GM21515 (cell line): ENCODE results near the gene ZNF106.

Experiments
- ATAC-seq: cut with Tn5 transposase; IDR thresholded peaks from one replicate; pipeline ENCODE4 v1.9.1; 2021; ENCODE audit not compliant: unreplicated experiment

Gene ZNF106

DNA sequence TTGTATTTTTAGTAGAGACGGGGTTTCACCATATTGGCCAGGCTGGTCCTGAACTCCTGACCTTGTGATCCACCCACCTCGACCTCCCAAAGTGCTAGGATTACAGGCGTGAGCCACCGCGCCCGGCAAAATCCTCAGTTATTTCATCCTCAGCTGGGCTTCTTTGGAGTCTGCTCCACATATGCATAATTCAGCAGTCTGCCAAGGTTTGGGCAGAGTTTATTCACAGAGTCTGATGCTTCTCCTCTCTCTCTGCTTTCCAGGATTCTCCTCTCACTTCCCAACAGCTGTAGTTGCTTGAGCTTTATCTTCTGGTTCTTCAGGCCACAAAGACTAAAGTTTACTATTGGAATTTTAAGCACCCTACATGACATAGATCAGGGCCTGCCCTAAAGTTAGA lies 8.2 kb downstream of the ZNF106 start:
- ATAC-seq = no peak

- ATAC-seq = no peak
Measured at GRCh38 chr15:42474827-42475226, 16.1 kb downstream of the ZNF106 start.

- no peak for ATAC-seq
Measured at GRCh38 chr15:42471002-42471401, 19.9 kb downstream of the ZNF106 start.

DNA sequence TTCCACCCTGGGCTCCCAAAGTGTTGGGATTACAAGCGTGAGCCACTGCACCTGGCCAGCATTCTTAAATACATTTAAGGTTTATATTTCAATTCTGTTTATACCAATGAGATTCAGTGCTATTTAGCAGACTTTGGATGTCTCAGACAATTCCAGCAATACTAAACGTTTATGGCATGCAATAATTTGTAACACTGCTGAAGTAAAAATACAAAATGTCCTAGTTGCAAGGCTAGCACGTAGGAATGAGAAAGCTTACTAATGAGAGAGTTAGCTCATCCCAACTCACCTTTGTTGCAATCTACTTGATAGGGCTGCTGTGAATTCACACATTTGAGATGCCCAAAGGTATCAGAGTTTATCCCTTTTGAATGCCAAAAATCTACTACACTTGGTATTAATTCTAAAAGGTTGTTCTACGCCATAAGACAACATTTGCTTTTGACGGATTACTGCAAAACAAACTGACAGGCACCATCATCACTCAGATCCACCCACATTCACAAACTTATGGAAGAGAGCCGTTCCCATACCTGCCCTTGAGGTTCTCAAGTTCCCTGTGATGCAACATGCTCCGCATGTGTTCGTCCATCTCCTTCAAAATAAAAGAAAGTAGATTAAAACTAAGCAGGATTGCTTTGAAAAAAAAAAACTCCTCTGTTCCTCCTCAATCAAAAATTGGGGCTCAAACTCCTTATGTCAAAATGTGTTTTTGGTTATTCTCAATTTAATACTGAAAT lies 25.3 kb downstream of the ZNF106 start:
- ATAC-seq = no peak

GRCh38 chr15:42461261-42461660 lies 29.7 kb downstream of the ZNF106 start:
- ATAC-seq = no peak

DNA sequence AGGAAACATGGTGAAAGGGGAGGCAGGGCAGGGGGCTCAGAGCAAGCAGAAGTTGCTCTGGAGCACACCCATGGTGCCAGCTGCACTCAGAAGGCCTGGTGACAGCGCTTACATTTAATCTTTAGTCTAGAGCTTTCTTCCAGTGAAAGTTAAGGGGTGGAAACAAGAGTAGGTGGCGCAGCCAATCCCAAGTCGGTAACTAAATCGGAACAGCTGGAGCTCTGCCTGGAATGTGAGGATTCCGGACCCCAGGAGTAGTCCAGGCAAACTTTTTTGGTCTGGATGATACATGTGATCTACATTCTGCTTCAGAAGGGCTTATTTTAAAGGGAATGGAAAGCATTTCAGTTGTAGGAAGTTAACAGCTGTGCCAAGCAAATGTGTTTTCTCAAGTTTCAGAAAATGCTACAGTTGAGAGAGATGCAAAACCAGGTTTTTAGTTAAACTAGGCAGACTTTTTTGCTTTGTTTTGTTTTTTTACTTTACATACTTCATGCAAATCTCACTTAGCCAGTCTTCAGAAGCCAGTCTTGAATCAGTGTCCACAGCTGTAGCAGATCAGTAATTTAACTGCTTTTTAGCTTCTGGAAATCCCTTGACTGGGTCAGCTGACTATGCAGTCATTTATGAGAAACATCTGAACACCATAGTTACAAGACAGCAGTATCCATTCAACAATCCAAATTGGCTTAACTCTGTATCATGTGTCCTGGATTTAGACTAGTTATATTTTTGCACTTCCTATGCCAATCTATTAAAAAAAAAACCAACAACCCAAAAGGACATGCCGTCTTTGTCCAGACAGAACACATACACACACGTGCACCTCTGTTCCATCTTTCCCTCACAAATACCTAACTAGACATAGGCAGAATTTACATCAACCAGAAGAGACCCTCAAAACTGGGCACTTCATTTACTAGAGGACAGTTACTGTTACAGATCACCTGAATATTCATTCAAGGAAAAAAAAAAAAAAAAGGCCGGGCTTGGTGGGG lies 33.2 kb downstream of the ZNF106 start:
- no peak for ATAC-seq

DNA sequence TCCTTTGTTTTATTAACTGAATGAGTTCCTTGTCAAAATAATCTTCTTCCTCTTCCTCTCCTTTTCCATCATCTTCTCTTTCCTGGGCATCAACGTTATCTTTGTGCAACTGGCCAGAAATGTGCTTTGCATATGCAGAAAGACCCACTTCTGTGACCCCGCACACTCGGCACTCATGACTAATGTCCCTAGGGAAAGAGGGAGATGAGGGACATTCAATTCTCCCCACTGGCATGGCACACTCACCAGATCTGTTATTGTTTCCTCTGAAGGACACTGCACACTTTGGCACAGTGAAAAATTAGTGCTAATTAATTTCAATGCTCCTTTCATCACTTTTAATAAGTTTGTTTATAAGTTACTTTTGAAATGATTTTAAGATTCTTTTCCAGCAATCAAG lies 34.0 kb downstream of the ZNF106 start:
- no peak for ATAC-seq

DNA sequence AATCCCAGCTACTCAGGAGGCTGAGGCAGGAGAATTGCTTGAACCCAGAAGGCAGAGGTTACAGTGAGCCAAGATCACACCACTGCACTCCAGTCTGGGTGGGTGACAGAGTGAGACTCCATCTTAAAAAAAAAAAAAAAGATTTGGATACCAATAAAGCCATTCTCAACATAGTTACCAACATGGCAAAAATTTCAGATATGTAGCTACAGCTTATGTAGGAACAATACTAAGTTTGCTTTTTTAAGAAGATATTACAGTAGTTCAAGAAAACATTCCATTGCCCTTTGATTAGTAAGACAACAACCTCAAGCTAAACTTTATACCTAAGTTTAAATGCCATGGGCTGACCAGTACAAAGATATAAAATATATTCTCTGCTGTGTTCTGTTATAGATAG lies 34.4 kb downstream of the ZNF106 start:
- ATAC-seq = no peak

DNA sequence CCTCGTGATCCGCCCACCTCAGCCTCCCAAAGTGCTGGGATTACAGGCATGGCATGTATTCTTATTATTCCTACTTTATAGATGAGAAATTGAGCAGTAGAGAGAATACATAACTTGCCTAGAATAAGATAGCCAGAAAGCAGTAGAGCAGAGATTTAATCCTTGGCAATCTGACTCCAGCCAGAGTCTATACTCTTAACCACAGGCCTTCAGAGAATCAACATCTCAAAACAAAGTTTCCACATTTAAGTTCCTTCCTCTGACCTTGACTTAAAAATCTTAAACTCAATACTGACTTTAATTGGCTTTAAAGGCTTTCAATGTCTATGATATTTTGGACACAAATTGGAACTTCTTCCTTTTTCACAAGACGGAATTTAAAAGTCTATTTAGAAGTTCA lies 37.1 kb downstream of the ZNF106 start:
- no peak for ATAC-seq

GRCh38 chr15:42450425-42450790 lies 40.5 kb downstream of the ZNF106 start:
- ATAC-seq = no peak

DNA sequence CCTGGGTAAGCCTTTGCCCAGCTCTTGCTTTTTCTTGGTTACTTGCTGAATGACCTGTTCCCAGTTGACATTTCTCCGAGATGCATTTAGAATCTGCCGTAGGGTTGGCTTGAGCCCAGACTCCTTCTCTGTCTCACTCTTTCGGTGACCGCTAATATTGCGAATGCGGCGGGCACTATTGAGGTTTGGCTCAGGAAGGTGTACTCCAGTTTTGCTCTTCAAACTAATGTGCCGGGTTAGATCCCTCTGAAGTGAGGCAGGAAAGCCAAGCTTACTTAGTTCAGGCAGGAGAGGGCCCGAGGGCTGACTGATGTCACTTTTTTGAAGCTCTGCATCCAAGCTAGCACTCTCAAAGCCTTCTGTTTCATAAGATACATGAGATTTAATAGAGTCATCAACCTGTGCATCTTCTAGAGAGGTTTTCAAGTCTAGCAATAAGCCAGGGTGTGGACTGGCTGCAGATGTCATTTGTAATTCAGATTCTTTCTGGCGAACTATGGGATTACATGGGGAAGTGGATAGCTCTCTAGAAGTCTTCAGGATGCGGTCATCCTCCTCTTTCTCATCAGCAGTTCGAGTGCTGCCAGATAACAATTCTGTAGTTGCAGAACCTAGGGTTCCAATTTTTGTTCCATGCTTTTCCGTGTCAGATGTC lies 41.0 kb downstream of the ZNF106 start:
- ATAC-seq = no peak

DNA sequence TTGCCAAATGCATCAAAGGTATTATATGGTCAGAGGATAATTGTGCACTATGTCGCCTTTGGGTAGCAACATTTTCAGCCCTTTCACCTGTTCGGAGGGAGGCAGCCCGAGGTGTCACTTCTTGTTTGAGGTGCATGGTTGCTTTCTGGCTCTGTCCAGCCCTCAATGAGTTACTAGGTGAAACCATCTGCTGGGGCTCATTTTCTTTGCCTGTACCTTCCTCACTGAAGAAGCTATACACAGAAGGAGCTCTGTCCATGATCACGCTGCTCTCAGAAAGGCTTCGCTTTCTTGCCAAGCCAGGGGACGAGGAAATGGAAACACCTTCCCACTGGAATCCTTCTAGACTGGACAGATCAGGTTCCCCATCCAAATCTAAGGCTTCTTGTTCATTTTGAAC lies 42.7 kb downstream of the ZNF106 start:
- no peak for ATAC-seq

GRCh38 chr15:42447599-42447998 lies 43.3 kb downstream of the ZNF106 start:
- ATAC-seq = no peak

DNA sequence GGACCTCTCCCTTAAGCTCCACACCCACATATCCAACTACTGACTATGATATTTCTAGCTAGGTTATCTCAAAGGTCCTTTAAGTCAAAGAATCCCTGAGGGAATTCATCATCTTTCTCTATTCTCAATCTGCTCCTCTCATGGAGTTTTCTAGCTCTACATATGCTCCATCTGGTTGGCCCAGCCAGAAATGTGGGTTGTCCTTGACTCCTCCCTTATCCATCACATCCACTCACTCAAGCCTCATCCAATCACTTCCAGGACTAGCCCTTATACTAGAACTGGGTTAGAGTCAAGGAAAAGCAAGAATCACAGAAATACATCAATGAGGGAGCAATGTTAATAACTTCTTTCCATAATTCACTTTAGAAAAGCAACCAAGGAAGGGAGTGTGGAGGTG lies 45.4 kb downstream of the ZNF106 start:
- no peak for ATAC-seq

DNA sequence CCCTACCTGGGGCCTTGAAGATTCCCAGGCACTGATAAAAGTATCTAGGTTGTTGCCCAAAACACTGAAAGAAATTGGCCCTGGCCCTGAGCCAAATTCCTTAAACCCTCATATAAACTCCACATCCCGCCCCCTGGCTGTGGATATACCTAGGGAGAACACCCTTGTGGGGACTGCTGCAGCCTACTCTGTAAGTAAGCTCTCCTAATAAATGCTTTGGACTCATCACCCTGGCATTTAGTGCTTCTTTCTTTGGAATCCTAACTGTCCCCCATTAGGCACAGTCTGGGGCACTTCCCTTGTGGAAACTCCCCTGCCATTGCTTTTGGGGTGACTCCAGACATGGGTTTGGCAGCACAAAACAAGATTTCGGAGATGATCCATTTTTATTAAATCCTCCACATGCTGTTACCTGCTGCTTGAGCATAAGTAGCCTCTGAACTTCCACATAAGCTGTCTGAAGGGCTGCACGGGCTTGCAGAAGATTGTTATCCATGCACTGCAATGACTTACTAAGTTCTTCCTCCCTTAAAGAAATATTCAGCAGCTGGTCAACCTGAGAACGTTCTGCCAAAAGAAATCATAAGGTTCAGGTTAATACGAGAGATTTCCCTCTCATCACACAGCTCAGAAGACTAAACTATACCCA lies 46.4 kb downstream of the ZNF106 start:
- no peak for ATAC-seq

- ATAC-seq = no peak
Measured at GRCh38 chr15:42427429-42428223, 63.3 kb downstream of the ZNF106 start.

DNA sequence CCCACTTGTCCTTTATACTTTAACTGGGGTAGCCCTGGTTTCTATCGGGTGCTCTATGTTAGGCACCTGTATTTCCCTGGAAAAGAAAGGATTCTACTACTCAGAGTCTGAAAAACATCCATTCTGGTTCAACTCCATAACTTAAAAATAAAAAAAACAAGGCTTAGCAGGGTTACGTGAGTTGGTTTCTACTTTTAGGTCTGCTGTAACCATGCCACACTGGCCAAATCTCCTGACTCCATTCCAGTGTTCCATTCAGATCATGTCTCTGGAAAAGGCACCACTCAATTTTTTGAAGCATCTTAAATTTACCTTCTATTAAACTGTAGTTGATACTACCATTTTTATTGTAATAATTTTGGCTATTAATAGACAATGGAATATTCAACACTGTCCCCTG lies 69.6 kb downstream of the ZNF106 start:
- ATAC-seq = no peak

- no peak for ATAC-seq
Measured at GRCh38 chr15:42419369-42419768, 71.6 kb downstream of the ZNF106 start.

DNA sequence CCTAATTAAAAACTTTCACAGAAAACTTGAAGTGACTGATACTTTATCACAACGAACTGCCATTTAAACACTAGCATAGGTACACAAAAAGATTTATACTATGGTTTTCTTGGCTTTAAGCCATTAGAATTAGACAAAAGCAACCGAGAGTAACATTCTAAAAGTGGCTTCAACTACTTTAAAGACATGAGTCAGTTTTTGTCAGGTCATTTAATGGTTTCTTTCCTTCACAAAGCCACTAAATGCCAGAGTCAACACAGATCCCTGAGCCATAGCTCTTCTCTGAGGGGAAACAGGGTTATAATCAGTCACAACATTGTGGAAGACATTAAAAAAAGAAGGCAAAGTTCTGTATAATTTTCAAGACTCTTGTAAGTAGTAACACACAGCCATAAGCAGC lies 77.0 kb downstream of the ZNF106 start:
- ATAC-seq = no peak

- ATAC-seq = no peak
Measured at GRCh38 chr15:42411884-42412283, 79.1 kb downstream of the ZNF106 start.
